Measurements from ENCODE around the gene ATP2B3. TPM values are rescaled to one million over a fixed set of nuclear protein-coding genes. Genes with fewer than 3 reads are reported as not detected.

The ATP2B3 gene
- total RNA-seq, 1 donor, result not detected

DNA sequence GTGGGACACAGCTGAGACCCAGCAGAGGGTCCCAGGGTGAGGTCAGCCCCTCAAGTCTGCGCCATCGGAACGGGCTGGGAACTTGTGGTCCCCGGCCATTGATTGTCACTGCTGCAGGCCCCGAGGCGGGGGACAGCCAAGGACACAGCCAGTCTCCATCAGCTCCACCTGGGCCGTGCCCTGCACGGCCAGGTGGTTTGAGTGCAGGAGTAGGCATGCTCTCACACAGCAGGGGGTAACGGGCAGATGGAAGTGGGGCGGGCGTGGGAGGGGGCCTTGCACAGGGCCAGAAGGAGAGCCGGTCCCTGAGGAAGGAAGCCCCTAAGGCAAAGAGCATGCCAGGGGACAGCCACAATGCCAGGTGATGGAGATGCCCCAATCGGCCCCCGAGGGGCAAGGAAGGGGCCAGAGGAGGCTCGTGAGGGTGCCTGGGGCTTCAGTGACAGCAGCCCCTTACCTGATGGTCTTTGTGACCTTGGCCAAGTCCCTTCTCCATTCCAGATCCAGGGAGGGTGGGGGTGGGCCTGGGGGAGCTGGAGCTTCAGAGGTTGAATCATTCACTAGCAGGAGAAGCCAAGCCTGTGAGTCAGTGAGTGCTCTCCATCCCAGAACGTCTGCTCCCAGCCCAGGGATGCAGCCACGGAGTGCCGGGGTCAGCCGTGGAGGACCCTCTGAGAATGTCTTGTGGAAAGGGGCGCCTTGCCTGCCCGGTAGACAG lies 2.3 kb downstream of the ATP2B3 start:
- no peak overlapping the region for H3K4me3 ChIP-seq (ENCODE audit: low read depth, low read length)
- TF ChIP-seq, protein P1, sequence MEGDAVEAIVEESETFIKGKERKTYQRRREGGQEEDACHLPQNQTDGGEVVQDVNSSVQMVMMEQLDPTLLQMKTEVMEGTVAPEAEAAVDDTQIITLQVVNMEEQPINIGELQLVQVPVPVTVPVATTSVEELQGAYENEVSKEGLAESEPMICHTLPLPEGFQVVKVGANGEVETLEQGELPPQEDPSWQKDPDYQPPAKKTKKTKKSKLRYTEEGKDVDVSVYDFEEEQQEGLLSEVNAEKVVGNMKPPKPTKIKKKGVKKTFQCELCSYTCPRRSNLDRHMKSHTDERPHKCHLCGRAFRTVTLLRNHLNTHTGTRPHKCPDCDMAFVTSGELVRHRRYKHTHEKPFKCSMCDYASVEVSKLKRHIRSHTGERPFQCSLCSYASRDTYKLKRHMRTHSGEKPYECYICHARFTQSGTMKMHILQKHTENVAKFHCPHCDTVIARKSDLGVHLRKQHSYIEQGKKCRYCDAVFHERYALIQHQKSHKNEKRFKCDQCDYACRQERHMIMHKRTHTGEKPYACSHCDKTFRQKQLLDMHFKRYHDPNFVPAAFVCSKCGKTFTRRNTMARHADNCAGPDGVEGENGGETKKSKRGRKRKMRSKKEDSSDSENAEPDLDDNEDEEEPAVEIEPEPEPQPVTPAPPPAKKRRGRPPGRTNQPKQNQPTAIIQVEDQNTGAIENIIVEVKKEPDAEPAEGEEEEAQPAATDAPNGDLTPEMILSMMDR (IDR thresholded peaks at IDR 0.05; ENCODE audit: insufficient read depth, low read depth, low read length), result no peak
- no peak for DNase-seq (ENCODE audit: low read depth)

DNA sequence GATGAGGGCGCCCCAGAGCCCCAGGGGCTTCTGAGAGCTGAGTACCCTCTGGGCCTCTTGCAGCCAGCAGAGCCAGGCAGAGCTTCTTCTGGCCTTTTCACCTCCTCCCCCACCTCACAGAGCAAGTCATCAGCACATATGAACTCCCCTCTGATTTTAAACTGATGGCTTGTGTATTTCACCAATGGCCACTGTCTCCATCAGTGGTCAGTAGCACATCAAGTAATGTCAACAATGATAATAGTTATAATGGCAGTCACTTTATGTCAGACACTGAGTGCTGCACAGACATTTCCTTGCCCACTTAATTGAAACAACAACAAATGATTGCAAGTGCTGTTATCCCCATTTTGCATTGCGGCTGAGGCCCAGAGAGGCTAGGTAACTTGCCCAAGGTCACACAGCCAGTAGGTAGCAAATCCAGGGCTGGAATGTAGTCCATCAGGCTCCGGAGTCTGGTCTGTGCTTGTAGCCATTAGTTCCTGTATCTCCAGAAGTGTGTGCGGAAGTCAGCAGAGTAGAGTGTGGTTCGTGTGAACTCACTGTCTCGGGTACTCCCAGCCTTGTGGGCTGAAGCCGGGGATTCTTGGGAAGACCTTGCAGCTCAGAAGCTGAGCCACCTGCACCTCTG lies 3.0 kb downstream of the ATP2B3 start:
- no peak overlapping the region for H3K4me3 ChIP-seq (ENCODE audit: low read depth, low read length)
- DNase-seq (ENCODE audit: low read depth), result no peak
- TF ChIP-seq, protein P1 (IDR thresholded peaks at IDR 0.05; ENCODE audit: insufficient read depth, low read depth, low read length), result no peak

DNA sequence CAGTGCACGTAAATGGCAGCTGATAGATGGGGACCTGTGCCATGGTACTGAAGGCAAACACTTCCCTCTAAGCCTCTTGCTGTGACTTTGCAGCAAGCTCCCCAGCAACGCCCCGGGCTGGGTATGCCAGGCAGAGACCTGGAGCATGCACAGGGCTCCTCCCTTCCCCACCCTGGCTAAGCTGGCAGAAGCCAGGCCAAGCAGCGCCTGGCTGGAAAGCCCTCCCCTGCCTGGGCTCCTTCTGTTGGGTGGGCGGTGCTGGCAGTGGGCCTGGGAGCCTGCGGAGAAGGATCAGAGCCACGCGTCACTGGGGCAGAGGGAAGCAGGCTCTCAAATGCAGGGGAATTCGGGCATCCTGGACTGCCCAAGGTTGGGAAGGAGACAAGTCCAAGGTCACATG lies 3.6 kb downstream of the ATP2B3 start:
- DNase-seq (ENCODE audit: low read depth), result no peak
- TF ChIP-seq, protein P1 (IDR thresholded peaks at IDR 0.05; ENCODE audit: insufficient read depth, low read depth, low read length), result no peak

DNA sequence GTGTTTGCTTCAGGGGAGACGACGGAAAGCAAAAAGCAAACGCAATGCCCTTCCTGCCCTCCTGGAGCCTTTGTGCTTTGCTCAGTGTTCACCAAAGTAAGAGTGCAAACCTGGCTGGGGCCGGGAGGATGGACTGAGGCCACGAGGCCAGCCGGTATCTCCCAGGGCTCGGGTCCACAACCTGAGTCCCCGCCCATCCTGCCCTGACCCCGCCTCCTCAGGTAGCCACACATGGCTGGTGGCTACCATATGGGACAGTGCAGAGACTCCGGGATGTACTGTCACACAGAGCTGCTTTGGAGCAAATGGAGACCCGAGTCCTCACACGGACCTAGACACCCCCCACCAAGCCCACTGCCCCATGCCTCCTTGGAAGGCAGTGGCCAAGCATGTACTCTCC lies 4.8 kb downstream of the ATP2B3 start:
- H3K4me3 ChIP-seq (ENCODE audit: low read depth, low read length), result no peak overlapping the region
- no peak for DNase-seq (ENCODE audit: low read depth)
- TF ChIP-seq, protein P1 (IDR thresholded peaks at IDR 0.05; ENCODE audit: insufficient read depth, low read depth, low read length), result no peak

More for the DNA sequence above, 3.6 kb downstream of the ATP2B3 start:
- H3K4me3 ChIP-seq (ENCODE audit: low read depth, low read length), result no peak overlapping the region

DNA sequence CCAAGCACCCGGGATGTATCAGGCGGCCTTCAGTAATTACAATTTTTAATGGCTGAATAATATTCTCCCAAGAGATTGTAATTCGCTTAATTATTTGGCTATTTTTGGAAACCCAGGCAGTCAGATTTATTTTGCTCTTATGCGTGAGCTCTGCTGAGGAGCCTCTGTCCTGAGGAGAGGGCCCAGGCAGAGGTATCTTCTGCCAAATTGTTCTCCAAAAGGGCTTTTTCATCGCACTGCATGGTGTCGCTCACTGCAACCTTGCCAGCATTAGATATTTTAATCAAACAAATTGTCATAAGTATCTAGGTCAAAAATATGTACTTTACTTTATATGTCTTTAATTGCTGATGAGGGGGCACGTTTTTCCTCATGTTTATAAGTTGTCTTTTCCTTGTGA lies 5.8 kb downstream of the ATP2B3 start:
- no peak overlapping the region for H3K4me3 ChIP-seq (ENCODE audit: low read depth, low read length)
- TF ChIP-seq, protein P1 (IDR thresholded peaks at IDR 0.05; ENCODE audit: insufficient read depth, low read depth, low read length), result no peak
- no peak for DNase-seq (ENCODE audit: low read depth)

GRCh38 chrX:153524234-153524633 lies 6.8 kb downstream of the ATP2B3 start:
- no peak for DNase-seq (ENCODE audit: low read depth)
- no peak overlapping the region for H3K4me3 ChIP-seq (ENCODE audit: low read depth, low read length)
- TF ChIP-seq, protein P1 (IDR thresholded peaks at IDR 0.05; ENCODE audit: insufficient read depth, low read depth, low read length), result no peak
